GM21447 (cell line): ENCODE data around the gene GABRB3.

ENCODE experiments used
- ATAC-seq: cut with Tn5 transposase; IDR thresholded peaks from one replicate; pipeline ENCODE4 v1.9.1; 2021; ENCODE audit not compliant: unreplicated experiment

The GABRB3 gene

GRCh38 chr15:26631894-26632293, 141.0 kb downstream of the GABRB3 start:
- ATAC-seq: no peak

- ATAC-seq: no peak
Observed at GRCh38 chr15:26630857-26631256, 142.0 kb downstream of the GABRB3 start.

- ATAC-seq: no peak
Observed at GRCh38 chr15:26628879-26629529, 143.9 kb downstream of the GABRB3 start.

GRCh38 chr15:26628071-26628470, 144.8 kb downstream of the GABRB3 start:
- ATAC-seq: no peak

- no peak for ATAC-seq
Observed at GRCh38 chr15:26624128-26624527, 148.7 kb downstream of the GABRB3 start.

- ATAC-seq: no peak
Observed at GRCh38 chr15:26623071-26623470, 149.8 kb downstream of the GABRB3 start.

GRCh38 chr15:26621816-26622215, 151.1 kb downstream of the GABRB3 start:
- no peak for ATAC-seq

GRCh38 chr15:26620528-26621458, 152.1 kb downstream of the GABRB3 start:
- no peak for ATAC-seq

GRCh38 chr15:26615927-26616302, 157.0 kb downstream of the GABRB3 start:
- no peak for ATAC-seq

GRCh38 chr15:26615188-26615926, 157.5 kb downstream of the GABRB3 start:
- no peak for ATAC-seq

- no peak for ATAC-seq
Observed at GRCh38 chr15:26614734-26615133, 158.1 kb downstream of the GABRB3 start.

- no peak for ATAC-seq
Observed at GRCh38 chr15:26598704-26599103, 174.2 kb downstream of the GABRB3 start.

- ATAC-seq: no peak
Observed at GRCh38 chr15:26595611-26596010, 177.3 kb downstream of the GABRB3 start.

GRCh38 chr15:26590676-26591075, 182.2 kb downstream of the GABRB3 start:
- ATAC-seq: no peak

GRCh38 chr15:26582840-26583239, 190.0 kb downstream of the GABRB3 start:
- ATAC-seq: no peak

GRCh38 chr15:26580943-26581342, 191.9 kb downstream of the GABRB3 start:
- no peak for ATAC-seq

- ATAC-seq: no peak
Observed at GRCh38 chr15:26572602-26573350, 200.1 kb downstream of the GABRB3 start.

GRCh38 chr15:26571346-26571745, 201.5 kb downstream of the GABRB3 start:
- no peak for ATAC-seq

- ATAC-seq: no peak
Observed at GRCh38 chr15:26565542-26565941, 207.3 kb downstream of the GABRB3 start.

GRCh38 chr15:26564361-26564760, 208.5 kb downstream of the GABRB3 start:
- ATAC-seq: no peak

GRCh38 chr15:26562336-26562735, 210.5 kb downstream of the GABRB3 start:
- no peak for ATAC-seq
